ENCODE results near the gene TCAP.

- TF ChIP-seq CTCF (conservative IDR thresholded peaks at IDR 0.05 in 1 of 2, IDR thresholded peaks at IDR 0.05 in 1 of 2; ENCODE audit: low read depth in 1 of 2, low read length in 2 of 2) (no peak), EZH2 (IDR thresholded peaks at IDR 0.05; ENCODE audit: low read length, missing control alignments) (no peak)
Measured at GRCh38 chr17:39636587-39636926, 28.6 kb upstream of the TCAP start.

Measured in fibroblast of lung (primary cell).